ENCODE data around the gene MCC. TPM values are rescaled to one million over a fixed set of nuclear protein-coding genes. Genes with fewer than 3 reads are reported as not detected.

The MCC gene
- total and polyA plus RNA-seq, 2 donors (not counting 1 experiment from before 2014, with no cell fraction given) = 3.2 to 41.3 TPM

DNA sequence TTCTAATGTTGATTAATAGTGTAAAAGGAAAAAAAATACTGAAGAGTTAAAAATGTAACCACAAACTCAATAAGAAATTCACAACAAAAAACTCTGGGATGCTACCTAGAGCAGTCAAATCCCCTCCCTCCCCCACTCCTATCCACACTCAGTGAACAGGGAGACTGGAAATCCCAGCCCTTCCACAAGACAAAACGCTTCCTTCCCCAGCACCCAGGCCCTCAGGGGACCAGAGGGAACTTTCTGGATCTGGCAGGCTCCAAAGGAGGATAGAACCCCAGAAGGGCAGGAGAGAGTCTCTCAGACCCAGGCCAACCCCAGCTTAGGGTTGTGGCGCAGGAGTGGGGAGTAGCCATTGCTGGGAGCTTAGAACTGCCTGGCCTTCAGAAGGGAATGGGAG, 456.7 kb downstream of the MCC start:
- H4K20me1 ChIP-seq (ENCODE audit: control insufficient read depth, extremely low read depth, insufficient read depth, low read length) = no peaks in the 10 kb centered on the region
- peaks cover 5% of the 10 kb centered on the region for H3K4me1 ChIP-seq (ENCODE audit: control insufficient read depth, extremely low read depth, insufficient read depth, low read length)
- no peak overlapping the region for H3K9ac ChIP-seq (ENCODE audit: insufficient read depth, low read length)
- no peak overlapping the region for H3K27ac ChIP-seq (ENCODE audit: insufficient read depth, low read length)
- H3K9me3 ChIP-seq (ENCODE audit: control insufficient read depth, insufficient read depth, low read depth, low read length) = no peaks in the 10 kb centered on the region
- H3K36me3 ChIP-seq (ENCODE audit: control insufficient read depth, insufficient read depth, low read length) = no peaks in the 10 kb centered on the region
- no peak overlapping the region for H3K4me2 ChIP-seq (ENCODE audit: extremely low read depth, insufficient read depth, low read length)
- H3K79me2 ChIP-seq (ENCODE audit: control insufficient read depth, insufficient read depth, low read length) = no peaks in the 10 kb centered on the region
- no peak for DNase-seq (ENCODE audit: low read depth in 2 of 2)
- TF ChIP-seq, protein P1, sequence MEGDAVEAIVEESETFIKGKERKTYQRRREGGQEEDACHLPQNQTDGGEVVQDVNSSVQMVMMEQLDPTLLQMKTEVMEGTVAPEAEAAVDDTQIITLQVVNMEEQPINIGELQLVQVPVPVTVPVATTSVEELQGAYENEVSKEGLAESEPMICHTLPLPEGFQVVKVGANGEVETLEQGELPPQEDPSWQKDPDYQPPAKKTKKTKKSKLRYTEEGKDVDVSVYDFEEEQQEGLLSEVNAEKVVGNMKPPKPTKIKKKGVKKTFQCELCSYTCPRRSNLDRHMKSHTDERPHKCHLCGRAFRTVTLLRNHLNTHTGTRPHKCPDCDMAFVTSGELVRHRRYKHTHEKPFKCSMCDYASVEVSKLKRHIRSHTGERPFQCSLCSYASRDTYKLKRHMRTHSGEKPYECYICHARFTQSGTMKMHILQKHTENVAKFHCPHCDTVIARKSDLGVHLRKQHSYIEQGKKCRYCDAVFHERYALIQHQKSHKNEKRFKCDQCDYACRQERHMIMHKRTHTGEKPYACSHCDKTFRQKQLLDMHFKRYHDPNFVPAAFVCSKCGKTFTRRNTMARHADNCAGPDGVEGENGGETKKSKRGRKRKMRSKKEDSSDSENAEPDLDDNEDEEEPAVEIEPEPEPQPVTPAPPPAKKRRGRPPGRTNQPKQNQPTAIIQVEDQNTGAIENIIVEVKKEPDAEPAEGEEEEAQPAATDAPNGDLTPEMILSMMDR (conservative IDR thresholded peaks at IDR 0.05 in 1 of 2, IDR thresholded peaks at IDR 0.05 in 1 of 2; ENCODE audit: low read depth in 1 of 2, low read length in 2 of 2) = no peak
- no peak for TF ChIP-seq EZH2 (IDR thresholded peaks at IDR 0.05; ENCODE audit: low read length, missing control alignments)
- H3K27me3 ChIP-seq (ENCODE audit: control insufficient read depth, insufficient read depth, low read length) = no peaks in the 10 kb centered on the region
- no peak overlapping the region for H2AFZ ChIP-seq (ENCODE audit: low read length)
- H3K4me3 ChIP-seq (replicated peaks in 1 of 4; ENCODE audit: control extremely low read depth in 1 of 4, insufficient read depth in 1 of 4, low read depth in 3 of 4, low read length in 4 of 4) = no peak overlapping the region

DNA sequence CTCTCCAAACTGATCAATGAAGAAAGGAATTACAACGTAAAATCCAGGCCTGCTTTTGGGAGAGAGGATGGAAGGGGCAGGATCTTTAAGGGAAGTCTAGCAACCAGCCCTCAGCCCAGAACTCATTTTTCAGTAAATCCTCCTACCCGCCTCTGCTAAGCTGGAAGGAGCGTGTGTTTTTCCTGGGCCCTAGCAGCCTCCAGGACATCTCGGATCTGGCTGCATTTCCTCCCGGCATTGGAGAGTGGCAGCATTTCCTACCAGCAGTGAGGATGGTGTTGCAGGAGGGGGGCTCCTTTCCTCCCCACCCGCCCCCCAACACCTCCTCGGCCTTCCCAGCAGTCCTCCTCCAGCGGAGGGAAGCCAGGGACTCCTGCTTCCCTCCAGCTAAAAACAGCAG, 457.1 kb downstream of the MCC start:
- H3K4me3 ChIP-seq (replicated peaks in 1 of 4; ENCODE audit: control extremely low read depth in 1 of 4, insufficient read depth in 1 of 4, low read depth in 3 of 4, low read length in 4 of 4) = no peak overlapping the region
- H3K27me3 ChIP-seq (ENCODE audit: control insufficient read depth, insufficient read depth, low read length) = no peaks in the 10 kb centered on the region
- no peaks in the 10 kb centered on the region for H3K36me3 ChIP-seq (ENCODE audit: control insufficient read depth, insufficient read depth, low read length)
- no peak for DNase-seq (ENCODE audit: low read depth in 2 of 2)
- H3K79me2 ChIP-seq (ENCODE audit: control insufficient read depth, insufficient read depth, low read length) = no peaks in the 10 kb centered on the region
- no peak overlapping the region for H2AFZ ChIP-seq (ENCODE audit: low read length)
- no peaks in the 10 kb centered on the region for H3K9me3 ChIP-seq (ENCODE audit: control insufficient read depth, insufficient read depth, low read depth, low read length)
- TF ChIP-seq, protein P1 (conservative IDR thresholded peaks at IDR 0.05 in 1 of 2, IDR thresholded peaks at IDR 0.05 in 1 of 2; ENCODE audit: low read depth in 1 of 2, low read length in 2 of 2) = no peak
- TF ChIP-seq EZH2 (IDR thresholded peaks at IDR 0.05; ENCODE audit: low read length, missing control alignments) = no peak
- no peak overlapping the region for H3K27ac ChIP-seq (ENCODE audit: insufficient read depth, low read length)
- H3K4me2 ChIP-seq (ENCODE audit: extremely low read depth, insufficient read depth, low read length) = no peak overlapping the region
- peaks cover 5% of the 10 kb centered on the region for H3K4me1 ChIP-seq (ENCODE audit: control insufficient read depth, extremely low read depth, insufficient read depth, low read length)
- H3K9ac ChIP-seq (ENCODE audit: insufficient read depth, low read length) = no peak overlapping the region
- no peaks in the 10 kb centered on the region for H4K20me1 ChIP-seq (ENCODE audit: control insufficient read depth, extremely low read depth, insufficient read depth, low read length)

DNA sequence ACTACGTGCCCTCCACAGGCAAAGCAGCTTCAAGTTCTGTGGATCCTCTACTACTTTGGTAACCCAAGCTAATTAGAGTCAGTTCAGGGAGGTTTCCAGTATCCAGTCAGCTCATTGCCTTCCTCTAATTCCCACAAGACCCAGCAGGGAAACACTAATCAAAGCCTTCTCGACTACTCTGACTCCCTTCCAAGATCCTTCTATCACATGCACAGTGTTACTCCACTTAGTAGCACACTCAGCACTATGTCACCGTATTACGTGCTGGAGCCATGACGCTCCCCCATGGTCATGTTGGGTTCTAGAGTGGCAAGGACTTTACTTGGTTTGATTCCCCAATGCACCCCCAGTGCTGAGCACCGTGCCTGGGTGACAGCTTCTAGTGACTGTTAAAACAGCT, 458.6 kb downstream of the MCC start:
- TF ChIP-seq, protein P1 (conservative IDR thresholded peaks at IDR 0.05 in 1 of 2, IDR thresholded peaks at IDR 0.05 in 1 of 2; ENCODE audit: low read depth in 1 of 2, low read length in 2 of 2) = no peak
- no peak for TF ChIP-seq EZH2 (IDR thresholded peaks at IDR 0.05; ENCODE audit: low read length, missing control alignments)
- no peak overlapping the region for H3K27ac ChIP-seq (ENCODE audit: insufficient read depth, low read length)
- H3K4me1 ChIP-seq (ENCODE audit: control insufficient read depth, extremely low read depth, insufficient read depth, low read length) = peaks cover 3% of the 10 kb centered on the region
- no peaks in the 10 kb centered on the region for H3K36me3 ChIP-seq (ENCODE audit: control insufficient read depth, insufficient read depth, low read length)
- no peaks in the 10 kb centered on the region for H3K27me3 ChIP-seq (ENCODE audit: control insufficient read depth, insufficient read depth, low read length)
- H3K4me2 ChIP-seq (ENCODE audit: extremely low read depth, insufficient read depth, low read length) = no peak overlapping the region
- DNase-seq (ENCODE audit: low read depth in 2 of 2) = peak in 1 of 2 donors; percentile 62
- no peak overlapping the region for H3K9ac ChIP-seq (ENCODE audit: insufficient read depth, low read length)
- H2AFZ ChIP-seq (ENCODE audit: low read length) = no peak overlapping the region
- no peaks in the 10 kb centered on the region for H3K9me3 ChIP-seq (ENCODE audit: control insufficient read depth, insufficient read depth, low read depth, low read length)
- H3K79me2 ChIP-seq (ENCODE audit: control insufficient read depth, insufficient read depth, low read length) = no peaks in the 10 kb centered on the region
- H3K4me3 ChIP-seq (replicated peaks in 1 of 4; ENCODE audit: control extremely low read depth in 1 of 4, insufficient read depth in 1 of 4, low read depth in 3 of 4, low read length in 4 of 4) = no peak overlapping the region
- H4K20me1 ChIP-seq (ENCODE audit: control insufficient read depth, extremely low read depth, insufficient read depth, low read length) = no peaks in the 10 kb centered on the region
